ENCODE data around the gene TESK1.
A peak's percentile ranks its signal among the peaks of the same experiment; 100 is the strongest.

The TESK1 gene

DNA sequence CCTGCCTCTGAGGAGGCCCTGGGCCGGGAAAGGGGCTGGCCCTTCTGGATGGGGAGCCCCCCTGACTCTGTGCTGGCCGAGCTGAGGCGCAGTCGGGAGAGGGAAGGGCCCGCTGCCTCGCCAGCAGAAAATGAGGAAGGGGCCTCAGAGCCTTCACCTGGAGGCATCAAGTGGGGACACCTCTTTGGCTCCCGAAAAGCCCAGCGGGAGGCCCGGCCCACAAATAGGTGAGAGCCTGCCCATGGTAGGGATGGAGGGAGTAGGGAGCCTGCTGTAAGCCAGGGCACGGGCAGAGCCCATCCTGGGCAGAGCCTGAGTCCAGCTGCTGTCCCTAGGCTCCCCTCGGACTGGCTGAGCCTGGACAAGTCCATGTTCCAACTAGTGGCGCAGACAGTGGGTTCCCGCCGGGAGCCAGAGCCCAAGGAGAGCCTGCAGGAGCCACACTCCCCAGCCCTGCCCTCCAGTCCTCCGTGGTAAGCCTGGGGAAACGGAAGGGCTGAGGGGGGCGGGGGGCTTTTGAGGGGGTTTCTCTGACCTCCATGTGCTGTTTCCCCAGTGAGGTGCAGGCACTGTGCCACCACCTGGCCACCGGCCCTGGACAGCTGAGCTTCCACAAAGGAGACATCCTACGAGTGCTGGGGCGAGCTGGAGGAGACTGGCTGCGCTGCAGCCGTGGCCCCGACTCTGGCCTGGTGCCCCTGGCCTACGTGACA is 44.3 kb upstream of the TESK1 start:
- no peaks in the 10 kb centered on the region for H3K9me3 ChIP-seq (ENCODE audit: insufficient read depth, low read length)
- DNase-seq (ENCODE audit: low read depth, low spot score), result no peak
- H3K9ac ChIP-seq (ENCODE audit: insufficient read length, low read depth), result no peak overlapping the region
- H3K27me3 ChIP-seq (ENCODE audit: insufficient read depth, insufficient read length), result no peaks in the 10 kb centered on the region
- no peaks in the 10 kb centered on the region for H3K4me1 ChIP-seq (ENCODE audit: insufficient read depth, insufficient read length)
- peaks cover 74% of the 10 kb centered on the region for H3K36me3 ChIP-seq (ENCODE audit: insufficient read depth, insufficient read length, low read length)
- TF ChIP-seq YY1 (IDR thresholded peaks at IDR 0.05; ENCODE audit: insufficient read depth, insufficient read length) (no peak), SUZ12 (IDR thresholded peaks at IDR 0.05; ENCODE audit: extremely low read depth, insufficient read depth, insufficient read length) (no peak), ZNF274 (IDR thresholded peaks at IDR 0.05; ENCODE audit: low read depth, low read length) (no peak)
- H3K4me3 ChIP-seq (ENCODE audit: insufficient read length, low read depth), result no peak overlapping the region

DNA sequence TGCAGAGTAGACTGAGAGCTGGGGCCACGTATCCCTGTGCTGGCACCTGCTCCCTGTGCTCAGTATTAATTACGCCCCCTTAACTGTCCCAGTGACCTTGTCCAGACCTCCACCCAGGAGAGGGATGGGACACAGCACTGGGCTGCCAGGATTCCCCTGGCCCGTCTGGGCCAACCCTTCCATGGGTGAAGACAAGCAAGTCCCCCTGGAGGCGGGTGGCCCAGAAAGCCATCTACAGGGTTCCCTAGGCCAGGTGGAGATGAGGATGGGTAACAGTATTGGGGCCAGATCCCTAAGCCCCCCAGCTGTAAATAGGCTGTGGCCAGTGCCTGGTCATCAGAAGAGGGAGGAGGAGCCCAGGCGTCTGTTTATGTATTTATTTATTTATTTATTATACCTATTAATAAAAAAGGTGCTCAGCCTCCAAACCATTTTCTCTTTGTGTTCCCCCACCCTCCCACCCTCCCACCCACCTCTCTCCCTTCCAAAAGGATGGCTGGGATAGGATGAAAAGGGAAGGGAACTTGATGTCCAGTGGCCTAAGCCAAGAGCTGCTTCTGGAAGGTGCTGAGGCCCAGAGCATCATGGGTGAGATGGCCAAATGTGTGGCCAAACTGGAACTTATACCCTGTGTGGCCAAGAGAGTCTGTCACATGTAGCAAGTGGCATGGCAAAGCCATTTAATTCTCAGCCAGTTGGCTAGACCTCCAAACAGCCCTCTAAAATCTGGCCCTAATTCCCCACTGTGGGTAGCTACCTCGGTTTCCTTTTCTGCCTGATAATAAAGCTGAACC is 43.4 kb upstream of the TESK1 start:
- Histone ChIP-seq H3K4me1 (ENCODE audit: insufficient read depth, insufficient read length) (no peaks in the 10 kb centered on the region), H3K27me3 (ENCODE audit: insufficient read depth, insufficient read length) (no peaks in the 10 kb centered on the region), H3K9me3 (ENCODE audit: insufficient read depth, low read length) (no peaks in the 10 kb centered on the region), H3K4me3 (ENCODE audit: insufficient read length, low read depth) (no peak overlapping the region), H3K36me3 (ENCODE audit: insufficient read depth, insufficient read length, low read length) (peaks cover 66% of the 10 kb centered on the region), H3K9ac (ENCODE audit: insufficient read length, low read depth) (no peak overlapping the region)
- TF ChIP-seq ZNF274 (IDR thresholded peaks at IDR 0.05; ENCODE audit: low read depth, low read length) (no peak), YY1 (IDR thresholded peaks at IDR 0.05; ENCODE audit: insufficient read depth, insufficient read length) (no peak), SUZ12 (IDR thresholded peaks at IDR 0.05; ENCODE audit: extremely low read depth, insufficient read depth, insufficient read length) (no peak)
- no peak for DNase-seq (ENCODE audit: low read depth, low spot score)

GRCh38 chr9:35562895-35563780 is 41.9 kb upstream of the TESK1 start:
- H3K9ac ChIP-seq (ENCODE audit: insufficient read length, low read depth), result no peak overlapping the region

GRCh38 chr9:35563791-35564197 is 41.3 kb upstream of the TESK1 start:
- H3K9ac ChIP-seq (ENCODE audit: insufficient read length, low read depth), result peak overlapping the region; percentile 36
- TF ChIP-seq SUZ12 (IDR thresholded peaks at IDR 0.05; ENCODE audit: extremely low read depth, insufficient read depth, insufficient read length) (no peak), ZNF274 (IDR thresholded peaks at IDR 0.05; ENCODE audit: low read depth, low read length) (no peak), YY1 (IDR thresholded peaks at IDR 0.05; ENCODE audit: insufficient read depth, insufficient read length) (no peak)
- DNase-seq (ENCODE audit: low read depth, low spot score), result no peak

More at GRCh38 chr9:35562895-35563780, 41.9 kb upstream of the TESK1 start:
- Histone ChIP-seq H3K4me1 (ENCODE audit: insufficient read depth, insufficient read length) (no peaks in the 10 kb centered on the region), H3K4me3 (ENCODE audit: insufficient read length, low read depth) (no peak overlapping the region), H3K36me3 (ENCODE audit: insufficient read depth, insufficient read length, low read length) (peaks cover 51% of the 10 kb centered on the region), H3K9me3 (ENCODE audit: insufficient read depth, low read length) (no peaks in the 10 kb centered on the region), H3K27me3 (ENCODE audit: insufficient read depth, insufficient read length) (no peaks in the 10 kb centered on the region)
- TF ChIP-seq YY1 (IDR thresholded peaks at IDR 0.05; ENCODE audit: insufficient read depth, insufficient read length) (no peak), ZNF274 (IDR thresholded peaks at IDR 0.05; ENCODE audit: low read depth, low read length) (no peak), SUZ12 (IDR thresholded peaks at IDR 0.05; ENCODE audit: extremely low read depth, insufficient read depth, insufficient read length) (no peak)
- no peak for DNase-seq (ENCODE audit: low read depth, low spot score)

DNA sequence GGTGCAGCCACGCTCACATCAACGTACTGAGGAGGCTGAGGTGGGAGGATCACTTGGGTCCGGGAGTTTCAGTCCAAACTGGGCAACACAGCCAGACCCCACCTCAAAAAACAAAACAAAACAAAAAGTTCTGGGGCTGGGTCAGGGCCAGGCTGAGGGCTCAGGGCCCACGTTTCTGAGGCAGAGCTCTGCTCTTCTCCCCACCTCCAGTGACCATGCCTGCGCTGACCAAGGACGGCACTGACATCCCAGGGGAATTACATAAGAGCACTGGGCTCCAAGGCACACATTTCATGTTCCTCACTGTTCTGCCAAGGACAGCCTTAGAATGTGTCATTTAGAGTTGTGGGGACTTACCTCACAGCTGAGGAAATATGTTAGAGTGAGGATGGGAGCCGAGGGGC is 40.4 kb upstream of the TESK1 start:
- no peak overlapping the region for H3K9ac ChIP-seq (ENCODE audit: insufficient read length, low read depth)
- no peaks in the 10 kb centered on the region for H3K4me1 ChIP-seq (ENCODE audit: insufficient read depth, insufficient read length)
- no peak overlapping the region for H3K4me3 ChIP-seq (ENCODE audit: insufficient read length, low read depth)
- no peak for TF ChIP-seq SUZ12 (IDR thresholded peaks at IDR 0.05; ENCODE audit: extremely low read depth, insufficient read depth, insufficient read length)
- no peak for TF ChIP-seq ZNF274 (IDR thresholded peaks at IDR 0.05; ENCODE audit: low read depth, low read length)
- TF ChIP-seq YY1 (IDR thresholded peaks at IDR 0.05; ENCODE audit: insufficient read depth, insufficient read length), result no peak
- no peaks in the 10 kb centered on the region for H3K9me3 ChIP-seq (ENCODE audit: insufficient read depth, low read length)
- H3K36me3 ChIP-seq (ENCODE audit: insufficient read depth, insufficient read length, low read length), result peaks cover 37% of the 10 kb centered on the region
- H3K27me3 ChIP-seq (ENCODE audit: insufficient read depth, insufficient read length), result no peaks in the 10 kb centered on the region
- no peak for DNase-seq (ENCODE audit: low read depth, low spot score)

More at GRCh38 chr9:35563791-35564197, 41.3 kb upstream of the TESK1 start:
- Histone ChIP-seq H3K36me3 (ENCODE audit: insufficient read depth, insufficient read length, low read length) (peaks cover 44% of the 10 kb centered on the region), H3K4me1 (ENCODE audit: insufficient read depth, insufficient read length) (no peaks in the 10 kb centered on the region), H3K9me3 (ENCODE audit: insufficient read depth, low read length) (no peaks in the 10 kb centered on the region), H3K27me3 (ENCODE audit: insufficient read depth, insufficient read length) (no peaks in the 10 kb centered on the region), H3K4me3 (ENCODE audit: insufficient read length, low read depth) (no peak overlapping the region)

DNA sequence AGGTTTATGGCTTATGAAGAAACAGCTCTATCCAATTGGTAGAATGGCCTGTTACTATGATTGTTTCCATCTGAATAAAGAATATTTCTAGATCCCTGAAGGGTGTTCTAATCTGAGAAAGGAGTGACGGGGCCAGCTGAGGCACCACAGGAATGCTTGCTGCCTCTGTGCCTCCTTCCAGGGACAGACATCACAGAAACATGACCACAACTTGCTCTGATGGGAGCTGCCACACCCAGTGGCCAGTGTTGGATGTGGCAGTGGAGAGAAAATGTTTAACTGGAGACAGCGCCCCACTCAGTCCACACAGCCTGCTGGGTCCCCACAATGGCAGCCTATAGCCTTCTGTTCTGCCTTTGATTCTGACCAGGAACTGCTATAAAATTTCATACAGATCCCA is 38.6 kb upstream of the TESK1 start:
- Histone ChIP-seq H3K27me3 (ENCODE audit: insufficient read depth, insufficient read length) (no peaks in the 10 kb centered on the region), H3K36me3 (ENCODE audit: insufficient read depth, insufficient read length, low read length) (peaks cover 19% of the 10 kb centered on the region), H3K4me1 (ENCODE audit: insufficient read depth, insufficient read length) (no peaks in the 10 kb centered on the region), H3K4me3 (ENCODE audit: insufficient read length, low read depth) (no peak overlapping the region), H3K9ac (ENCODE audit: insufficient read length, low read depth) (no peak overlapping the region), H3K9me3 (ENCODE audit: insufficient read depth, low read length) (no peaks in the 10 kb centered on the region)
- TF ChIP-seq SUZ12 (IDR thresholded peaks at IDR 0.05; ENCODE audit: extremely low read depth, insufficient read depth, insufficient read length) (no peak), YY1 (IDR thresholded peaks at IDR 0.05; ENCODE audit: insufficient read depth, insufficient read length) (no peak), ZNF274 (IDR thresholded peaks at IDR 0.05; ENCODE audit: low read depth, low read length) (no peak)
- no peak for DNase-seq (ENCODE audit: low read depth, low spot score)
